GM12891 (cell line): Measurements from ENCODE around the gene RAPGEF5.

Experiments
- PAX5 ChIP-seq: IDR thresholded peaks from 2 replicates; pipeline ENCODE4 v1.6.1; 2011; ENCODE audit warnings: low read length, moderate library complexity, mild to moderate bottlenecking; ENCODE audit not compliant: insufficient read depth, severe bottlenecking
- POLR2A ChIP-seq: IDR thresholded peaks from 2 replicates; pipeline ENCODE4 v1.6.1; 2011; ENCODE audit warnings: low read depth, low read length, control low read depth
- POLR2AphosphoS5 ChIP-seq: IDR thresholded peaks from 2 replicates; pipeline ENCODE4 v1.6.1; 2011; ENCODE audit warnings: low read depth, low read length, control low read depth
- POU2F2 ChIP-seq: IDR thresholded peaks from 2 replicates; pipeline ENCODE4 v1.6.1; 2011; ENCODE audit warnings: low read depth, mild to moderate bottlenecking, control low read depth, low read length, moderate library complexity
- SPI1 ChIP-seq: IDR thresholded peaks from 2 replicates; pipeline ENCODE4 v1.6.1; 2011; ENCODE audit warnings: low read depth, low read length, control low read depth
- TAF1 ChIP-seq: IDR thresholded peaks from 2 replicates; pipeline ENCODE4 v1.6.1; 2011; ENCODE audit warnings: low read depth, low read length, control low read depth

GRCh38 chr7:22372863-22373262 lies 15.9 kb upstream of the RAPGEF5 start:
- TF ChIP-seq POLR2A (no peak), TAF1 (no peak), SPI1 (no peak), POLR2AphosphoS5 (no peak), POU2F2 (no peak), PAX5 (no peak)
